Lower leg skin (tissue), 4 donors: ENCODE data around the gene ADGRL3. TPM values are rescaled to one million over a fixed set of nuclear protein-coding genes. Genes with fewer than 3 reads are reported as not detected.
"Not testable (repeated sequence)": the region's sequence is repeated elsewhere in the genome, so short reads cannot be mapped to it uniquely, and the experiment has no call there.

Source experiments
- DNase-seq, 2 donors: peaks; one replicate each; pipeline ENCODE4 v3.0.0-alpha.2; 2019; ENCODE audit warnings: low spot score in 2 of 2
- H3K4me3 ChIP-seq: fragments of 200-600 bp; sonication (generic); 2 replicates; pipeline ENCODE4 v1.5.1; 2017; ENCODE audit warnings: mild to moderate bottlenecking, low read depth; ENCODE audit not compliant: poor library complexity, severe bottlenecking
- POLR2A ChIP-seq, 2 donors: fragments of 450-650 bp; IDR thresholded peaks; one replicate each; pipeline ENCODE4 v1.6.1; 2016 to 2017; ENCODE audit warnings: antibody characterized with exemption in 2 of 2, mild to moderate bottlenecking in 1 of 2, moderate library complexity in 1 of 2
- WGBS, 2 donors: methylation state at CpG; one replicate each; pipeline ENCODE4 v1.1.5; 2018; 5-methylcytosine and 5-hydroxymethylcytosine counted together
- intact Hi-C: fragments of 100-400 bp; cut with DNase I; formaldehyde crosslinking; loops from one replicate; pipeline ENCODE4 v1.15.0; 2023; ENCODE audit warnings: low total_unique reads
- total RNA-seq, 4 donors: library from RNA; depleted of rRNA; stranded (reverse); fragments of >200 nt; gene quantifications; one replicate each; pipeline ENCODE4 v1.1.0, GENCODE V29; 2016
- TF ChIP-seq, protein P1 (sequence below), 3 donors: fragments of 450-650 bp; IDR thresholded peaks; one replicate each; pipeline ENCODE4 v1.5.1; 2016; ENCODE audit warnings: antibody characterized with exemption in 3 of 3, mild to moderate bottlenecking in 3 of 3, moderate library complexity in 2 of 3

ADGRL3 gene
- total RNA-seq, 4 donors from 2014 or later = 1.8 to 21.2 (median 8.2) TPM

DNA sequence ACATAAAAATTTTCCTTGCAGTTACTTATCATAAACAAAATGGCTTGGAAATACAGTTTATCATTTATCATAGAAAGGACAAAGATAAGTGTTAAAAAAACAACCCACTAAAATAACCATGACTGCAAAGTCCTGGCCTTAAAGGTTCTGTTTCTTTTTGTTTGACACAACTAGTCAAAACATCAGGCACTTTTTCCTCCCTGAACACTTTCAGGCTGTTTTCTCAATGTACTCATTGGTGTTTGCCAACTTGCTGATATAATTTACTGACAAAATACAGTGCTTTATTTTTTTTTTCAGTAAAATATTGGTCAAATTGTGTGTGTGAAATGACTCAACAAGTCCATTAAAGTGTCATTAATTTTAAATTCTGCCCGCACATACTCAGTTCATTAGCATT, 156.6 kb downstream of the ADGRL3 start:
- no peak overlapping the region for H3K4me3 ChIP-seq
- DNase-seq = no peak
- intact Hi-C loops = no loop called here
- TF ChIP-seq, protein P1, sequence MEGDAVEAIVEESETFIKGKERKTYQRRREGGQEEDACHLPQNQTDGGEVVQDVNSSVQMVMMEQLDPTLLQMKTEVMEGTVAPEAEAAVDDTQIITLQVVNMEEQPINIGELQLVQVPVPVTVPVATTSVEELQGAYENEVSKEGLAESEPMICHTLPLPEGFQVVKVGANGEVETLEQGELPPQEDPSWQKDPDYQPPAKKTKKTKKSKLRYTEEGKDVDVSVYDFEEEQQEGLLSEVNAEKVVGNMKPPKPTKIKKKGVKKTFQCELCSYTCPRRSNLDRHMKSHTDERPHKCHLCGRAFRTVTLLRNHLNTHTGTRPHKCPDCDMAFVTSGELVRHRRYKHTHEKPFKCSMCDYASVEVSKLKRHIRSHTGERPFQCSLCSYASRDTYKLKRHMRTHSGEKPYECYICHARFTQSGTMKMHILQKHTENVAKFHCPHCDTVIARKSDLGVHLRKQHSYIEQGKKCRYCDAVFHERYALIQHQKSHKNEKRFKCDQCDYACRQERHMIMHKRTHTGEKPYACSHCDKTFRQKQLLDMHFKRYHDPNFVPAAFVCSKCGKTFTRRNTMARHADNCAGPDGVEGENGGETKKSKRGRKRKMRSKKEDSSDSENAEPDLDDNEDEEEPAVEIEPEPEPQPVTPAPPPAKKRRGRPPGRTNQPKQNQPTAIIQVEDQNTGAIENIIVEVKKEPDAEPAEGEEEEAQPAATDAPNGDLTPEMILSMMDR (IDR thresholded peaks at IDR 0.05) = no peak
- no peak for TF ChIP-seq POLR2A (IDR thresholded peaks at IDR 0.05)
- 70% methylated on average over 1 of the region's 1 CpG for WGBS, 2 donors

DNA sequence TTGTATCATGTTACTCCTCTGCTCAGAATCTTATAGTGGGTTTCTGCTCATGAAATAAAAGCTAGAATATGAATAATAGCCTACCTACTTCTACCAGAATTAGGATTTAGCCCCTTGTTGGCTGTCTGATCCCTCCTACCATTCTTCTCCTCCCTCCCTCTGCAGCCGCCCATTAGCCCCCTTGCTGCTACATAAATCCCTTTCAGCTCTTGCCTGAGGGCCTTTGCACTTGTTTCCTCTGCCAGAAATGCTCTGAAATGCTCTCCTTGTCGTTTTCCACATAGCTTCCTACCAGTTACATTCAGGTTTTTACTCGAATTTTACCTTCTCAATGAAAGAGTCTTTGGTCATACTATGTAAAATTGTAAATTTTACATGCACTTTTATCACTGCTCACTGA, 159.2 kb downstream of the ADGRL3 start:
- intact Hi-C loops = no loop called here
- TF ChIP-seq, protein P1 (IDR thresholded peaks at IDR 0.05) = no peak
- no peak for TF ChIP-seq POLR2A (IDR thresholded peaks at IDR 0.05)
- DNase-seq = no peak
- 55 to 61% methylated on average over 3 of the region's 3 CpGs for WGBS, 2 donors
- no peak overlapping the region for H3K4me3 ChIP-seq

DNA sequence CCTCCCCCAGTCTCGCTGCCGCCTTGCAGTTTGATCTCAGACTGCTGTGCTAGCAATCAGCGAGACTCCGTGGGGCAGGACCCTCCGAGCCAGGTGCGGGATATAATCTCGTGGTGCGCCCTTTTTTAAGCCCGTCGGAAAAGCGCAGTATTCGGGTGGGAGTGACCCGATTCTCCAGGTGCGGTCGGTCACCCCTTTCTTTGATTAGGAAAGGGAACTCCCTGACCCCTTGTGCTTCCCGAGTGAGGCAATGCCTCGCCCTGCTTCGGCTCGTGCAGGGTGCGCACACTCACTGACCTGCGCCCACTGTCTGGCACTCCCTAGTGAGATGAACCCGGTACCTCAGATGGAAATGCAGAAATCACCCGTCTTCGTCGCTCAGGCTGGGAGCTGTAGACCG, 172.7 kb downstream of the ADGRL3 start:
- H3K4me3 ChIP-seq, intact Hi-C loops, DNase-seq: not testable (repeated sequence)
- 90 to 92% methylated on average over 22 to 26 of the region's 26 CpGs for WGBS, 2 donors

DNA sequence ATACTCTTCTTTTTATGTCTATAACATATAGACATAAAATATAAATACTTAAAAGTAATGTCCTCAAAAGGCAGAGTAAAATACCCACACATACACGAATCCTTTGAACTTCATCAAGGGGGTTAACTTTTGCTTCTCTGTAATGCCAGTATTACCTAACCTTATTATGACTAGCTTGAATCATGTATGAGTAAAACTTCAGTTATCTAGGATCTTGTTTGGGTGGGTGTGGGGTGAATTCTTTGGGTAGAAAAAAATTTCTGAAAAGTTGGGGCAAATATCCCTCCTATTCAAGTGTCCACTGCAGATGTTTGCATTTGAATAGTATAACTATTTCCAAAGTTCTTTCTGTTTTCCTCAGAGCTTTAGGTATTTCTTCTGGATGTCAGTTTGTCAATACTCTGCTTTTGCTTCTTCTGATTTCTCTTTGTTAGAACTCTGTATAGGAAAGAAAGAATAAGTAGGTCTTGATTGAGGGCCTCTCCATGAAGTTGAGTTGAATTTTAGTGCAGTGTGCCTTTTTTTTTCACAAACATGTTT, 173.8 kb downstream of the ADGRL3 start:
- intact Hi-C loops = no loop called here
- 71% methylated on average over 1 of the region's 1 CpG for WGBS, 2 donors
- no peak for DNase-seq
- no peak overlapping the region for H3K4me3 ChIP-seq
- TF ChIP-seq, protein P1 (IDR thresholded peaks at IDR 0.05) = no peak
- no peak for TF ChIP-seq POLR2A (IDR thresholded peaks at IDR 0.05)

DNA sequence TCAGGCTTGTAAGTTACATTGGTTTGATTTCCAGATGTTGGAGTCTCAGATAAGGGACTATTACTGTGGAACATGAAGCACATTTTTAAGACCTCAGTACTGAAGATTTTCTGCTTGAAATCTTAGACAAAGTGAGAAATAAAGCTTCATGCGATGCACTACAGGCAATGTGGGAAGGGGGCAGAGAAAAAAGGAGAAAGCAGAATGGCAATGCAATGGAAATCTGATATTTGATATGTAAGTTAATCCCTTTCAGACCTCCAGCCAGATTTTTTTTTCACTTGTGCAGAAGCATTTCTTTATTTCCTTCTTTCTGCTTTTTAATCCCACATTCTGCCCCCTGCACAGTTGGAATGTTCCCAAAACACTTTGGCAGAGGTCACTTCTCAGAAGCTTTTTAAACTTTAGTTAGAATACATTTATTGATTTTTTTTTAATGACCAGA, 174.3 kb downstream of the ADGRL3 start:
- intact Hi-C loops = no loop called here
- H3K4me3 ChIP-seq = no peak overlapping the region
- DNase-seq = no peak
- WGBS, 2 donors = 36 to 41% methylated on average over 1 of the region's 1 CpG
- TF ChIP-seq POLR2A (IDR thresholded peaks at IDR 0.05) = no peak
- TF ChIP-seq, protein P1 (IDR thresholded peaks at IDR 0.05) = no peak

DNA sequence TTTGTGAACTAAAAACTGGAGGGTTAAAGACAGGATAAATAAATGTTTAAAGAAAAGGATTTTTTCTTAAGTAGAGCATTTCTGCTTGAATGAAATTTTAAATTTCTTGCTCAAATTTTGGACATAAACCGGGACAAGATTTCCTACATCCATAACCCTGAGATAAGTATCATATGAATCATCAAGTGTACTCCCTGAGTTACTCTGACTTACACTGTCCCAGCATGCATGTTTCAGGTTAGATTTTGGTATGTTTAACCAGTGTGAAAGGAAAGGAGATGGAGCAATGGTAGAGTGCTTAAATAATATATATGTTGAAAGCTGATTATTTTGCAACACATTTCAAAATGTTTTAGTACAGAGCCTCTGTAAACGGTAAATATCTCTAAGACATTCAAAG, 175.2 kb downstream of the ADGRL3 start:
- H3K4me3 ChIP-seq = no peak overlapping the region
- TF ChIP-seq POLR2A (IDR thresholded peaks at IDR 0.05) = no peak
- TF ChIP-seq, protein P1 (IDR thresholded peaks at IDR 0.05) = no peak
- no peak for DNase-seq
- intact Hi-C loops = no loop called here
- 45 to 50% methylated on average over 2 of the region's 2 CpGs for WGBS, 2 donors
